WTC11 (cell line): ENCODE data around the gene PSG4.

Source experiments
- CTCF ChIP-seq: fragments of 200-600 bp; IDR thresholded peaks from 2 replicates; pipeline ENCODE4 v1.8.0; 2022; ENCODE audit warnings: antibody characterized with exemption
- JUN ChIP-seq: sonication (generic); formaldehyde crosslinking; IDR thresholded peaks from 2 replicates; pipeline ENCODE4 v1.8.0; 2023; ENCODE audit warnings: mild to moderate bottlenecking, missing genetic modification reagents
- MAX ChIP-seq: sonication (generic); formaldehyde crosslinking; IDR thresholded peaks from 2 replicates; pipeline ENCODE4 v1.8.0; 2022; ENCODE audit warnings: mild to moderate bottlenecking, missing genetic modification reagents
- NFE2L1 ChIP-seq: sonication (generic); formaldehyde crosslinking; IDR thresholded peaks from 2 replicates; pipeline ENCODE4 v1.8.1; 2023; ENCODE audit warnings: missing genetic modification reagents
- NFYB ChIP-seq: sonication (generic); formaldehyde crosslinking; conservative IDR thresholded peaks from 2 replicates; pipeline ENCODE4 v1.8.0; 2022; ENCODE audit warnings: low read depth, missing genetic modification reagents
- NR3C1 ChIP-seq: sonication (generic); formaldehyde crosslinking; conservative IDR thresholded peaks from 2 replicates; pipeline ENCODE4 v1.8.1; 2023; ENCODE audit warnings: low read depth, mild to moderate bottlenecking, missing genetic modification reagents
- USF2 ChIP-seq: sonication (generic); formaldehyde crosslinking; IDR thresholded peaks from 2 replicates; pipeline ENCODE4 v1.8.1; 2023; ENCODE audit warnings: mild to moderate bottlenecking, missing genetic modification reagents, moderate library complexity
- ZNF232 ChIP-seq: sonication (generic); formaldehyde crosslinking; IDR thresholded peaks from 2 replicates; pipeline ENCODE4 v1.8.0; 2022; ENCODE audit warnings: mild to moderate bottlenecking, missing genetic modification reagents
- TF ChIP-seq, protein P1 (sequence below): sonication (generic); formaldehyde crosslinking; IDR thresholded peaks from 2 replicates; pipeline ENCODE4 v1.8.0; 2023; ENCODE audit warnings: missing genetic modification reagents
- TF ChIP-seq, protein P2 (sequence below): sonication (generic); formaldehyde crosslinking; IDR thresholded peaks from 2 replicates; pipeline ENCODE4 v1.8.0; 2022; ENCODE audit warnings: mild to moderate bottlenecking, missing genetic modification reagents
- TF ChIP-seq, protein P3 (sequence below): sonication (generic); formaldehyde crosslinking; IDR thresholded peaks from 2 replicates; pipeline ENCODE4 v1.8.0; 2022; ENCODE audit warnings: mild to moderate bottlenecking, missing genetic modification reagents

- TF ChIP-seq JUN (CRISPR knock-in tag): no peak
- TF ChIP-seq MAX (CRISPR knock-in tag): no peak
- TF ChIP-seq, protein P1, sequence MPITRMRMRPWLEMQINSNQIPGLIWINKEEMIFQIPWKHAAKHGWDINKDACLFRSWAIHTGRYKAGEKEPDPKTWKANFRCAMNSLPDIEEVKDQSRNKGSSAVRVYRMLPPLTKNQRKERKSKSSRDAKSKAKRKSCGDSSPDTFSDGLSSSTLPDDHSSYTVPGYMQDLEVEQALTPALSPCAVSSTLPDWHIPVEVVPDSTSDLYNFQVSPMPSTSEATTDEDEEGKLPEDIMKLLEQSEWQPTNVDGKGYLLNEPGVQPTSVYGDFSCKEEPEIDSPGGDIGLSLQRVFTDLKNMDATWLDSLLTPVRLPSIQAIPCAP (CRISPR knock-in tag): no peak
- no peak for TF ChIP-seq CTCF
- TF ChIP-seq NFYB (CRISPR knock-in tag): no peak
- no peak for TF ChIP-seq NR3C1 (CRISPR knock-in tag)
- TF ChIP-seq, protein P2, sequence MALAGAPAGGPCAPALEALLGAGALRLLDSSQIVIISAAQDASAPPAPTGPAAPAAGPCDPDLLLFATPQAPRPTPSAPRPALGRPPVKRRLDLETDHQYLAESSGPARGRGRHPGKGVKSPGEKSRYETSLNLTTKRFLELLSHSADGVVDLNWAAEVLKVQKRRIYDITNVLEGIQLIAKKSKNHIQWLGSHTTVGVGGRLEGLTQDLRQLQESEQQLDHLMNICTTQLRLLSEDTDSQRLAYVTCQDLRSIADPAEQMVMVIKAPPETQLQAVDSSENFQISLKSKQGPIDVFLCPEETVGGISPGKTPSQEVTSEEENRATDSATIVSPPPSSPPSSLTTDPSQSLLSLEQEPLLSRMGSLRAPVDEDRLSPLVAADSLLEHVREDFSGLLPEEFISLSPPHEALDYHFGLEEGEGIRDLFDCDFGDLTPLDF (CRISPR knock-in tag): no peak
- no peak for TF ChIP-seq ZNF232 (CRISPR knock-in tag)
- no peak for TF ChIP-seq NFE2L1 (CRISPR knock-in tag)
- no peak for TF ChIP-seq USF2
- TF ChIP-seq, protein P3, sequence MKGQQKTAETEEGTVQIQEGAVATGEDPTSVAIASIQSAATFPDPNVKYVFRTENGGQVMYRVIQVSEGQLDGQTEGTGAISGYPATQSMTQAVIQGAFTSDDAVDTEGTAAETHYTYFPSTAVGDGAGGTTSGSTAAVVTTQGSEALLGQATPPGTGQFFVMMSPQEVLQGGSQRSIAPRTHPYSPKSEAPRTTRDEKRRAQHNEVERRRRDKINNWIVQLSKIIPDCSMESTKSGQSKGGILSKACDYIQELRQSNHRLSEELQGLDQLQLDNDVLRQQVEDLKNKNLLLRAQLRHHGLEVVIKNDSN (CRISPR knock-in tag): no peak
Measured at GRCh38 chr19:43207991-43208390, 2.6 kb upstream of the PSG4 start.
